Naive B cell (primary cell): ENCODE measurements around the gene PDE4A. TPM values are rescaled to one million over a fixed set of nuclear protein-coding genes. Genes with fewer than 3 reads are reported as not detected.

Experiments
- ATAC-seq, 2 donors: fragments of 150-1000 bp; cut with Tn5 transposase; 2 replicates each; pipeline ENCODE4 v1.10.0; 2021; ENCODE audit warnings: low read depth in 2 of 2, mild to moderate bottlenecking in 2 of 2, moderate library complexity in 2 of 2
- DNase-seq: peaks from one replicate; pipeline ENCODE4 v3.0.0; 2022
- H3K27ac Mint-ChIP-seq, 6 donors: one replicate each; pipeline ENCODE4 v1.8.0; 2020 to 2022; ENCODE audit warnings: mild to moderate bottlenecking in 6 of 6, mixed read lengths in 6 of 6, moderate library complexity in 5 of 6, inconsistent platforms in 2 of 6
- H3K27me3 Mint-ChIP-seq, 3 donors: one replicate each; pipeline ENCODE4 v1.8.0; 2021 to 2022; ENCODE audit warnings: mixed read lengths in 3 of 3, mild to moderate bottlenecking in 1 of 3
- H3K36me3 Mint-ChIP-seq, 2 donors: one replicate each; pipeline ENCODE4 v1.8.0; 2020 to 2022; ENCODE audit warnings: mixed read lengths in 2 of 2, inconsistent platforms in 1 of 2, mild to moderate bottlenecking in 1 of 2
- H3K4me1 Mint-ChIP-seq, 3 donors: one replicate each; pipeline ENCODE4 v1.8.0; 2020 to 2022; ENCODE audit warnings: mixed read lengths in 3 of 3, inconsistent platforms in 1 of 3, mild to moderate bottlenecking in 1 of 3, moderate library complexity in 1 of 3
- H3K4me3 Mint-ChIP-seq, 8 donors: one replicate each; pipeline ENCODE4 v1.8.0; 2020 to 2022; ENCODE audit warnings: mild to moderate bottlenecking in 8 of 8, mixed read lengths in 8 of 8, moderate library complexity in 8 of 8, inconsistent platforms in 2 of 8
- H3K9me3 Mint-ChIP-seq, 7 donors: one replicate each; pipeline ENCODE4 v1.8.0; 2020 to 2022; ENCODE audit warnings: mixed read lengths in 7 of 7, mild to moderate bottlenecking in 5 of 7, inconsistent platforms in 2 of 7, moderate library complexity in 1 of 7
- polyA plus RNA-seq, 6 donors: library from polyadenylated mRNA; unstranded; fragments of 300-500 nt; fragmentation: Illumina TruSeq; gene quantifications; one replicate each; pipeline ENCODE4 v1.2.3, GENCODE V29; 2021; ENCODE audit warnings: low read depth in 6 of 6

Gene PDE4A
- polyA plus RNA-seq, 6 donors from 2014 or later: 0.17 to 2.8 (median 0.25) TPM; not detected in 1

GRCh38 chr19:10421240-10422045, 1.1 kb downstream of the PDE4A start:
- peaks cover 40 to 63% (median 43%) of the 10 kb centered on the region in 3 donors for H3K27me3 Mint-ChIP-seq

GRCh38 chr19:10422046-10422461, 1.7 kb downstream of the PDE4A start:
- Mint-ChIP-seq H3K4me3 (peak overlapping the region in 6 of 8 donors; percentile 13 to 85 (median 65)), H3K9me3 (peaks cover 0 to 3% (median 0%) of the 10 kb centered on the region in 7 donors), H3K27me3 (peaks cover 35 to 56% (median 43%) of the 10 kb centered on the region in 3 donors), H3K4me1 (peaks cover 46 to 70% (median 70%) of the 10 kb centered on the region in 3 donors), H3K27ac (peak overlapping the region in 4 of 6 donors; percentile 31 to 95 (median 87)), H3K36me3 (peaks cover 6 to 8% of the 10 kb centered on the region in 2 donors)
- DNase-seq: no peak
- ATAC-seq: no peak

More at GRCh38 chr19:10421240-10422045, 1.1 kb downstream of the PDE4A start:
- Mint-ChIP-seq H3K4me3 (peak overlapping the region in 7 of 8 donors; percentile 46 to 86 (median 75)), H3K4me1 (peaks cover 50 to 73% (median 70%) of the 10 kb centered on the region in 3 donors), H3K36me3 (peaks cover 6 to 8% of the 10 kb centered on the region in 2 donors), H3K9me3 (peaks cover 0 to 4% (median 0%) of the 10 kb centered on the region in 7 donors), H3K27ac (peak overlapping the region; percentile 84 to 95 (median 88))
- ATAC-seq (no peak), DNase-seq (no peak)

GRCh38 chr19:10422846-10423245, 2.5 kb downstream of the PDE4A start:
- H3K9me3 Mint-ChIP-seq: peaks cover 0 to 3% (median 0%) of the 10 kb centered on the region in 7 donors
- DNase-seq: no peak
- H3K27me3 Mint-ChIP-seq: peaks cover 35 to 52% (median 43%) of the 10 kb centered on the region in 3 donors
- peak overlapping the region in 1 of 8 donors; percentile 29 for H3K4me3 Mint-ChIP-seq
- no peak for ATAC-seq
- H3K36me3 Mint-ChIP-seq: peaks cover 6 to 8% of the 10 kb centered on the region in 2 donors
- peaks cover 53 to 76% (median 75%) of the 10 kb centered on the region in 3 donors for H3K4me1 Mint-ChIP-seq
- H3K27ac Mint-ChIP-seq: peak overlapping the region in 3 of 6 donors; percentile 98 to 100 (median 99)

GRCh38 chr19:10424011-10424637, 3.8 kb downstream of the PDE4A start:
- Mint-ChIP-seq H3K9me3 (peaks cover 0 to 7% (median 3%) of the 10 kb centered on the region in 7 donors), H3K4me3 (peak overlapping the region; percentile 70 to 94 (median 80)), H3K27ac (peak overlapping the region; percentile 97 to 100 (median 98)), H3K27me3 (peaks cover 33 to 48% (median 36%) of the 10 kb centered on the region in 3 donors), H3K36me3 (peaks cover 6 to 15% of the 10 kb centered on the region in 2 donors), H3K4me1 (peaks cover 59 to 78% (median 75%) of the 10 kb centered on the region in 3 donors)
- ATAC-seq: no peak
- DNase-seq: no peak

- Mint-ChIP-seq H3K4me1 (peaks cover 60 to 79% (median 76%) of the 10 kb centered on the region in 3 donors), H3K9me3 (peaks cover 0 to 4% (median 2%) of the 10 kb centered on the region in 7 donors), H3K36me3 (peaks cover 0 to 19% of the 10 kb centered on the region in 2 donors), H3K27me3 (peaks cover 26 to 44% (median 30%) of the 10 kb centered on the region in 3 donors), H3K27ac (peak overlapping the region; percentile 14 to 100 (median 99)), H3K4me3 (peak overlapping the region in 6 of 8 donors; percentile 7 to 88 (median 50))
- no peak for DNase-seq
- ATAC-seq: no peak
These were observed 6.8 kb downstream of the PDE4A start for GRCh38 chr19:10427169-10427568.

GRCh38 chr19:10428996-10429381, 8.7 kb downstream of the PDE4A start:
- Mint-ChIP-seq H3K36me3 (peaks cover 0 to 19% of the 10 kb centered on the region in 2 donors), H3K9me3 (peaks cover 0 to 4% (median 2%) of the 10 kb centered on the region in 7 donors), H3K4me1 (peaks cover 54 to 75% (median 69%) of the 10 kb centered on the region in 3 donors), H3K27me3 (peaks cover 16 to 39% (median 22%) of the 10 kb centered on the region in 3 donors), H3K27ac (peak overlapping the region; percentile 98 to 100 (median 99)), H3K4me3 (peak overlapping the region in 7 of 8 donors; percentile 9 to 89 (median 84))
- DNase-seq: no peak
- ATAC-seq: no peak

- H3K27me3 Mint-ChIP-seq: peaks cover 16 to 35% (median 22%) of the 10 kb centered on the region in 3 donors
- peak overlapping the region; percentile 96 to 99 (median 98) for H3K27ac Mint-ChIP-seq
- H3K9me3 Mint-ChIP-seq: peaks cover 0 to 4% (median 2%) of the 10 kb centered on the region in 7 donors
- H3K4me3 Mint-ChIP-seq: peak overlapping the region; percentile 87 to 93 (median 90)
- H3K4me1 Mint-ChIP-seq: peaks cover 47 to 59% (median 59%) of the 10 kb centered on the region in 3 donors
- peaks cover 0 to 19% of the 10 kb centered on the region in 2 donors for H3K36me3 Mint-ChIP-seq
- ATAC-seq: no peak
- DNase-seq: no peak
These were observed 10.3 kb downstream of the PDE4A start for GRCh38 chr19:10430505-10431253.

GRCh38 chr19:10431254-10431942, 11.1 kb downstream of the PDE4A start:
- peak overlapping the region; percentile 68 to 93 (median 90) for H3K4me3 Mint-ChIP-seq
- H3K36me3 Mint-ChIP-seq: peaks cover 0 to 19% of the 10 kb centered on the region in 2 donors
- DNase-seq (peak; percentile 73), ATAC-seq (peak; percentile 19 to 25)
- H3K27ac Mint-ChIP-seq: peak overlapping the region; percentile 97 to 99 (median 98)
- H3K4me1 Mint-ChIP-seq: peaks cover 47 to 61% (median 57%) of the 10 kb centered on the region in 3 donors
- H3K27me3 Mint-ChIP-seq: peaks cover 16 to 35% (median 22%) of the 10 kb centered on the region in 3 donors
- peaks cover 0 to 4% (median 2%) of the 10 kb centered on the region in 7 donors for H3K9me3 Mint-ChIP-seq

GRCh38 chr19:10431943-10432735, 11.8 kb downstream of the PDE4A start:
- peaks cover 0 to 19% of the 10 kb centered on the region in 2 donors for H3K36me3 Mint-ChIP-seq
- DNase-seq (peak; percentile 79), ATAC-seq (peak; percentile 29 to 38)
- peak overlapping the region; percentile 68 to 93 (median 90) for H3K4me3 Mint-ChIP-seq
- peaks cover 0 to 4% (median 2%) of the 10 kb centered on the region in 7 donors for H3K9me3 Mint-ChIP-seq
- H3K4me1 Mint-ChIP-seq: peaks cover 45 to 54% (median 53%) of the 10 kb centered on the region in 3 donors
- peak overlapping the region; percentile 97 to 99 (median 98) for H3K27ac Mint-ChIP-seq
- H3K27me3 Mint-ChIP-seq: peaks cover 16 to 35% (median 22%) of the 10 kb centered on the region in 3 donors

- peaks cover 16 to 35% (median 22%) of the 10 kb centered on the region in 3 donors for H3K27me3 Mint-ChIP-seq
- ATAC-seq (no peak), DNase-seq (no peak)
- H3K27ac Mint-ChIP-seq: peak overlapping the region in 4 of 6 donors; percentile 28 to 98 (median 54)
- H3K36me3 Mint-ChIP-seq: peaks cover 0 to 19% of the 10 kb centered on the region in 2 donors
- peaks cover 39 to 48% (median 47%) of the 10 kb centered on the region in 3 donors for H3K4me1 Mint-ChIP-seq
- peaks cover 0 to 4% (median 2%) of the 10 kb centered on the region in 7 donors for H3K9me3 Mint-ChIP-seq
- peak overlapping the region in 7 of 8 donors; percentile 57 to 90 (median 63) for H3K4me3 Mint-ChIP-seq
These were observed 12.4 kb downstream of the PDE4A start for GRCh38 chr19:10432736-10433130.

GRCh38 chr19:10433131-10433536, 12.8 kb downstream of the PDE4A start:
- H3K4me1 Mint-ChIP-seq: peaks cover 37 to 44% (median 43%) of the 10 kb centered on the region in 3 donors

More at GRCh38 chr19:10433131-10433536, 12.8 kb downstream of the PDE4A start:
- H3K27ac Mint-ChIP-seq: peak overlapping the region in 4 of 6 donors; percentile 16 to 98 (median 82)
- peaks cover 0 to 15% of the 10 kb centered on the region in 2 donors for H3K36me3 Mint-ChIP-seq
- peak overlapping the region; percentile 46 to 90 (median 68) for H3K4me3 Mint-ChIP-seq
- peaks cover 0 to 3% (median under 1%) of the 10 kb centered on the region in 7 donors for H3K9me3 Mint-ChIP-seq
- ATAC-seq (no peak), DNase-seq (no peak)
- H3K27me3 Mint-ChIP-seq: peaks cover 14 to 32% (median 22%) of the 10 kb centered on the region in 3 donors
